Measurements from ENCODE around the gene CCDC80. TPM values are rescaled to one million over a fixed set of nuclear protein-coding genes. Genes with fewer than 3 reads are reported as not detected.
"Not testable (repeated sequence)": the region's sequence is repeated elsewhere in the genome, so short reads cannot be mapped to it uniquely, and the experiment has no call there.

CCDC80 gene
- total RNA-seq, 1 donor from 2014 or later, result 0.25 TPM

- intact Hi-C loops (cut with micrococcal nuclease), result not testable (repeated sequence)
Observed at GRCh38 chr3:112665009-112665408, 24.1 kb upstream of the CCDC80 start.

DNA sequence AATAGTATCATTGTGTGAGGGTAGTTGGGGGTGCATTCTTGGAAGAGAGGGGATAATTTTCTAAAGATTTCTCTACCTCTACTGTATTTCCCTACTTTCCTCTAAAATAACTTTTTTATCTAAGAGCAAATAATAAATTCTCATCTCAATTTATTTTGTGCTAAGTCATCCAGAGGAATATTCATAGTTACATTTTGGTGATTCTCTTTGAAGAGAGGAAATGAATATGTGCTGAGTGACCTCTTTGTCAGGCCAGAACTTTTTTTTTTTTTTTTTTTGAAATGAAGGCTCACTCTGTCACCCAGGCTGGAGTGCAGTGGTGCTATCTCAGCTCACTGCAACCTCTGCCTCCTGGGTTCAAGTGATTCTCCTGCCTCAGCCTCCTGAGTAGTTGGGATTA, 15.1 kb upstream of the CCDC80 start:
- intact Hi-C loops (cut with micrococcal nuclease), result no loop called here

DNA sequence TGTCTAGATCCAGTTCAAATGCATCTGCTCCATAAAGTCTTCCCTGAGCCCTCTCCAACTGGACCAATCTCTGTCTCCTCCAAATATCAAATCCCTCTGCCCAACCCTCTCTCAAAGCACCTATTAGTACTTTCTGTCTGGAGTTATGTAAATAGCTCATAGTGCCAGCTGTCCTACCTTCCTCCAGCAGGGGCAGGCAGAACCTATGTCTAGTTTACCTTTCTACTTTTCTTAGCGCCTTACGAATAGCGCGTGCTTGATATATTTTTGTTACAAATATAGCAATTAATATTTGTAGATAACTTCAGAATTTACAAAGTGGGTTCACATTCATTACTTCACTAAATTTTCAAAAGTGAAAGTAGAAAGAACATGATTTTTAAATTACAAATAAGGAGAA, 14.0 kb upstream of the CCDC80 start:
- intact Hi-C loops (cut with micrococcal nuclease), result loop anchor here (1.0 to 5.0 kb wide), 2 partner anchors 21 to 1108 kb away; no protein-coding TSS in a partner anchor

DNA sequence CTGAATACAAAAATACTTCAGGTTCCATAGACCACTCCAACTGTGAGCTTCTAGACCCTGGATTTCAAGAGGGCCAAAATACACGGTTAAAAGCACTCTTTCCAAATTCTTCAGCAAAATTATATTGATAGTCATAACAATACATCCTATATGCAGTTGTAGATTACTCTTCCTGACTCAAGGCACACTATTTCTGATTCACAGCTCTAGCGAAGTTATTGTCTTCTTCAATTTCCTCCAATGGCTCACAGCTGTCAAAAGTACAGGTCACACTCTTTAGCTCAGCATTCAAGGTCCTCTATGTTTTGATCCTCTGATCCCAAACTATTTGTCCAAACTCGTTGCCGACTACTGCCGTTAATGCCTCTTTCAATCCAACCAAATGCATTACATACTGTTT, 13.5 kb upstream of the CCDC80 start:
- intact Hi-C loops (cut with micrococcal nuclease), result loop anchor here (5.0 kb wide), 1 partner anchor 1107 kb away; no protein-coding TSS in a partner anchor

DNA sequence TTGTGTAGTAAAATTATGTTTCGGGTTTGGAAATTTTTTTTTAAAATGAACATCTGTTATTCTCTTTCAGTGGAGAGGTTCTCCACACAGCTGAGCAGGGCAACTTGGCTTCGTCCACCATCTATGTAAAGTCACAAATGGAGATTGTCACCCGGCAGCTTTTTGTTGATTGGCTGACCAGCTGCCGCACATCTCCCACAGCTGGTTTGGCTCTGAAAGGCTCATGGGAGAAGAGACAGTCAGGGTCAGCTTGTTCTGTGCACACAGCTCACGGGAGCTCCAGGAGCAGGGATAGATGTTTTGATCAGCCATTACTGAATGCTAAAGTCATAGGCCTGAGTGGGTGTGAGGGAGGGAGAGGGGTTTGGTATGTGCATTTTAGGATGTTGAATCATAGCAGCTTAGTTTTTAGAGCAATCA, 12.9 kb upstream of the CCDC80 start:
- intact Hi-C loops (cut with micrococcal nuclease), result loop anchor here (5.0 kb wide), 1 partner anchor 1107 kb away; no protein-coding TSS in a partner anchor

GRCh38 chr3:112653209-112653871, 12.4 kb upstream of the CCDC80 start:
- intact Hi-C loops (cut with micrococcal nuclease), result loop anchor here (5.0 kb wide), 1 partner anchor 1106 kb away; no protein-coding TSS in a partner anchor

DNA sequence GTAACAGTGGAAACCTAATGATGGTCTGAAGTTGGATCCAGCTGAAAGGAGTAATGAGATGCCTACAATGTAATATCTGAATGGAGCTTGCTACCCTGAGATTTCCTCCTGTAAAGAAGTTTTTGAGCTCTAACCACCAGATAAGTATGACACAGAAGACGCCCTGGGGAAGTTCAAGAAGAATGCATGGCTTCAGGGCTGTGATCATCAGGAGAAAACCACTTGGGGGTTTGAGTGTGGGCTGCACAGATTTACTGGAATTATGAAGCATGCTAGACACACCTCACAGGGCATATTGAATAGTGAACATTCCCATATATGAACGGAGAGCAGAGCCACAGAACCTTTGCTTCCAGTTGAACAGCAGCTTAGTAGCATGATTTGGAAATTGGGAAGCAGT, 10.6 kb upstream of the CCDC80 start:
- intact Hi-C loops (cut with micrococcal nuclease), result loop anchor here (5.0 kb wide), 1 partner anchor 1104 kb away; no protein-coding TSS in a partner anchor

- intact Hi-C loops (cut with micrococcal nuclease), result loop anchor here (5.0 kb wide), 1 partner anchor 1104 kb away; no protein-coding TSS in a partner anchor
Observed at GRCh38 chr3:112651071-112651470, 10.1 kb upstream of the CCDC80 start.

DNA sequence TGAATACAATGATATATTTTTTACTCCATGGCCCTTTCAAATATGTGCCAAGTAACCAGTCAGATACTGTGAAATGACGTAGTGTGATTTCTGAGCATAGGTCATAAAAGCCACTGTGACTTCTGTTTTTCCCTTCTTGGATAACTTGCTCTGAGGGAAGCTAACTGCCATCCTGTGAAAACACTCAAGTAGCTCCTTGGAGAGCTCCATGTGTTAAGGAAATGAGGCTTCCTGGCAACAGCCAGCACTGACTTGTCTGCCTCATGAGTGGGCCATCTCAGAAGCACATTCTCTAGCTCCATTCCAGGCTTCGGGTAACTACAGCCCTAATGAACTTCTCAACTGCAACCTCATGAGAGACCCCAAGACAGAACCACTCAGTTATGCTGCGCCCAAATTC, 9.5 kb upstream of the CCDC80 start:
- intact Hi-C loops (cut with micrococcal nuclease), result loop anchor here (5.0 kb wide), 1 partner anchor 1103 kb away; no protein-coding TSS in a partner anchor

- intact Hi-C loops (cut with micrococcal nuclease), result no loop called here
Observed at GRCh38 chr3:112649478-112649735, 8.5 kb upstream of the CCDC80 start.

DNA sequence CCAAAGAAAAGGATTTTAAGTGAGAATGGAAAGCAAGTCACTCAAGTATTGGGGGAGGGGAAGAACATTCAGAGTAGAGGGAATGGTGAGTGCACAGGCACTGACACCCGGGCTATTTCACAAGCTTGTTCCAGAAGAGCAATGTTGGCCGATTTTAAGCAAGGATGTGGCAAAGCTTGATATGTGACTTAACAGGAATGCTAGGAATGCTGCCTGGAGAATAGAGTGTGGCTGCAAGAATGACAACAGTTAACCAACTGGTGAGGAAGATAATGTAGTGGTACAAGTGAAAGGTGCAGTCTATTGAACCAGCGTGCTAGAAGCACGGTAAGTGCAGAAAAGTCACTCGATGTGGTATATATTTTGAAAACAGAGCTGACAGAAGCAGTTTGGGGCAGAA, 6.2 kb upstream of the CCDC80 start:
- intact Hi-C loops (cut with micrococcal nuclease), result no loop called here

DNA sequence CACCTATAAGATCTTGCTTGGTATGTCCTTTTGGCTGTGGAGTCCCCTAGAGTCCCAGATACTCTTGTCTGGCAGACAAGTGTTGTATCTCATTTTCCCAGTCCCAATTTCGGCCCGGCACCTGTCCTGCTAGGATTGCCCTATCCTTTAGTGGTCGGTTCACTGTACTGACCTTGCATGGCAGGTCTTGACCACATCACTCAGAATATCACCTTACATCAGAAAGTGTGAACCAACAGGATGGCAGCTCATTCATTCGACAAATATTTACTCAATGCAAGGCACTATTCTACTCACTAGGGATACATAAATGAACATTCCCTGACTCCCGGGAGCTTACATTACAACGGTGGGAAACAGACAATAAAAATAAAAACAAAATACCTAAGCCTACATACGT, 5.7 kb upstream of the CCDC80 start:
- intact Hi-C loops (cut with micrococcal nuclease), result no loop called here

- intact Hi-C loops (cut with micrococcal nuclease), result no loop called here
Observed at GRCh38 chr3:112644453-112644852, 3.5 kb upstream of the CCDC80 start.

- intact Hi-C loops (cut with micrococcal nuclease), result loop anchor here (1.0 kb wide), 16 partner anchors 29 to 934 kb away; partner anchors contain the start of gene SLC35A5
Observed at GRCh38 chr3:112643621-112644240, 2.8 kb upstream of the CCDC80 start.

DNA sequence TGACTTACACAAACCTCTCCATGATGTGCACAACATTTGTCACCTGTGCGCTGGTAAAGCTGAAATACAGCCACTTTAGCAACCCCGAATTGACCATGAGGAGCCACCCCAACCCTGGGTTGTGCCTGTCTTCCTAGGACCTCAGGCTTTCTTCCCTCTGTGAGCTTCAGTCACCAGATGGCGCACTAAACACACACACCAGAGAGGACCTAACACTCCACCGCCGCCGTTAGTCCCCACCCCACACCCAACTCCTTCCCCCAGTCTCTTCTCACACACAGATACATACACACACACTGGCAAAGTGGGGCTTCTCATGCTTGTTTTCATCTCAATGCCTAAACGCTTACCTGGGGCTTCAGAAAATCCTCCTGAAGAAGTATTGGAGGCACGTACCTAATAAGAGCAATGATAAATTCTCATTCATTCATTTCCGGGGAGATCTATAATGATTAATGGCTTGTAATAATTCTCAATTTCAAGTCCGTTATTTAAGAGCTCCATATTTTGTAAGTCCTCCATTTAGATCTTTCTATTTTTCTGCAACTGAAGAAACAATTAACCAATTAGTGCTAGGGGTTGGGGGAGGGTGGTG, 2.1 kb upstream of the CCDC80 start:
- intact Hi-C loops (cut with micrococcal nuclease), result loop anchor here (1.0 kb wide), 16 partner anchors 29 to 934 kb away; partner anchors contain the start of gene SLC35A5

- intact Hi-C loops (cut with micrococcal nuclease), result no loop called here
Observed at GRCh38 chr3:112640276-112640929, 540 bp downstream of the CCDC80 start.

GRCh38 chr3:112639455-112640225, 1.3 kb downstream of the CCDC80 start:
- intact Hi-C loops (cut with micrococcal nuclease), result no loop called here

DNA sequence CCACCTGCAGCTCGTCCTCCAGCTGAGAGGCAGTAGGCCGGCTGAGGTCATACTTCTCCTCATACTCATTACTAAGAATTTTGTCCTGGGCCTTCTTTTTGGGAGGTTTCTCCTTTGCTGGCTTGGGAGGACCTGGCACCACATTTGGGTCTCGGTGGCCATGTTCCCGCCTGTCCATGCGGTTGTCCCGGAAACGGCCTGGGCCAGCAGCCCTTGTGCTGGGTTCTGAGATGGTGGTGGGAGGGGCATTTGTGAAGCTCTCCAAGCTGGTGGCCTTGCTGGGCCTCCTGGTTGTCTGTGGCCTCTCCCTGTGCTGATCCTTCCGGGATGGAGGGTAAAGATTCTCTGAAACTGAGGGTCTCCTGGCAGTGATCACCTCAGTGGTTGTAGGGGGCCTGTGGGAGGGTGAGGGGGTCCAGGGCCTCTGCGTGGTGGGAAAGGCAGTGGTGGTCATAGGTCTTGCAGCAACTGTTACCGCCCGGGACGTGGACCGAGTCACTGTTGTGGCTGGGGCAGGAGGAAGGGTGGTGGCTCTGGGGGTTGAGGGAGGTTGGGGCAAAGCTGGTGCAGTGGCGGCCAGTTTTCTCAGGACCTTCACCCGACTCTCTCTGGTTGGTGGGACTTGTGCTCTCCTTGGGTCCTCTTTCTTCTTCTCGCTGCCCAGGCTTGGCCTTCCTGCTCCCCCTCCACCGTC, 2.5 kb downstream of the CCDC80 start:
- intact Hi-C loops (cut with micrococcal nuclease), result no loop called here

DNA sequence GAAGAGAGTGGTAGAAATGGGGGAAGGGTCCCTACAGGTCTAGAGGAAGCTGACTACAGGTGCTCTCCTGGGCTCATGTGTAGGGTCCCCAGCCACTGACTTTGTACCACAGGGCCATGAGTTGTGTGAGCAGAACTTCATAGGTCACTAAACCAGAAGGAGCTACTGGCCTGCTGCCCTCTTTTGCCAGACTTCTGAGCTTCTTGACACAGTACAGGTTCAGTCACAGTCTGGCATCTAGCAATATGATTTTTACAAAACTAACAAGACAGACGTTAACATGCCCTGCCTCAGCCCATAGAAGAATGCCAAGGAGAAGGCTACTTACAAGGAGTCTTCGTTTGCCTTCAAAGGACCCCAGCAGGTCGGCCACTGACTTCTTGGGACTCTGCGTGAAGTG, 3.2 kb downstream of the CCDC80 start:
- intact Hi-C loops (cut with micrococcal nuclease), result no loop called here

DNA sequence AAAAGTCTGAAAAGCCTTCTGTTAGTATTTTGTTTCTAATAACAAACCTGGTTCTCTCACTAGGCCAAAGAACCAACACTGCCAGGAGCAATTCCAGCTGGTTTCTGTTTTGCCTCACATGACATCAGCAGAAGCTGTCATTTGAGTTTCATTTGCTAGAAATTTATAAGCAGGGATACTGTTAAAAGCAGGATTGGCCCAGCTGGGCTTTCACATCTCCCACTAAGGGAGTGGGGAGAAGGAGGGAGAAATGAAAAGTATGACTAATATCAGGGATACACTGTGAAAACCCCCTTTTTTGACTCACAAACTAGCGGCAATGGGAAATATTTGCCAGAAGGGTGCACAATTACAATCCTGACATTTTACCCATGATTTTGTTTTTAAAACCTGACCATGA, 5.3 kb downstream of the CCDC80 start:
- intact Hi-C loops (cut with micrococcal nuclease), result no loop called here
